ENCODE measurements around the gene TBCA. TPM values are rescaled to one million over a fixed set of nuclear protein-coding genes. Genes with fewer than 3 reads are reported as not detected.

Gene TBCA
- total and polyA plus RNA-seq, 9 of the 15 experiments (the other 6 are each of a cell fraction or from before 2014, with no cell fraction given), result 164 to 661 (median 334) TPM

GRCh38 chr5:77775790-77776553 lies at the start of gene TBCA (continued):
- no peak for TF ChIP-seq ZBTB5 (IDR thresholded peaks at IDR 0.05)
- peak; percentile 86 for TF ChIP-seq BHLHE40 (IDR thresholded peaks at IDR 0.05; ENCODE audit: low read length)
- no peak for TF ChIP-seq HOXB6 (CRISPR knock-in tag; IDR thresholded peaks at IDR 0.05; ENCODE audit: borderline replicate concordance)
- TF ChIP-seq HSF4 (CRISPR knock-in tag; IDR thresholded peaks at IDR 0.05; ENCODE audit: borderline replicate concordance), result no peak
- no peak for TF ChIP-seq NCOA1 (IDR thresholded peaks at IDR 0.05; ENCODE audit: low read depth)
- no peak for TF ChIP-seq GTF3C2 (IDR thresholded peaks at IDR 0.05; ENCODE audit: borderline replicate concordance, extremely low read depth, insufficient read length)
- TF ChIP-seq ZNF644 (tag; IDR thresholded peaks at IDR 0.05; ENCODE audit: low read depth), result peak; percentile 61
- no peak for TF ChIP-seq ZNF740 (CRISPR knock-in tag; IDR thresholded peaks at IDR 0.05)
- TF ChIP-seq ZNF740 (tag; IDR thresholded peaks at IDR 0.05), result no peak
- TF ChIP-seq ZNF445 (CRISPR knock-in tag; IDR thresholded peaks at IDR 0.05; ENCODE audit: low read depth), result no peak
- TF ChIP-seq FOS (IDR thresholded peaks at IDR 0.05; ENCODE audit: extremely low read depth, insufficient read length), result no peak
- TF ChIP-seq ZZZ3 (IDR thresholded peaks at IDR 0.05), result no peak
- no peak for TF ChIP-seq TCF7 (IDR thresholded peaks at IDR 0.05; ENCODE audit: borderline replicate concordance)
- no peak for TF ChIP-seq ZBED1 (IDR thresholded peaks at IDR 0.05)
- TF ChIP-seq CC2D1A (IDR thresholded peaks at IDR 0.05), result no peak
- TF ChIP-seq MYBL2 (IDR thresholded peaks at IDR 0.05; ENCODE audit: low read depth), result no peak
- TF ChIP-seq MYBL2 (CRISPR knock-in tag; IDR thresholded peaks at IDR 0.05; ENCODE audit: borderline replicate concordance), result no peak
- no peak for TF ChIP-seq ZNF133 (CRISPR knock-in tag; IDR thresholded peaks at IDR 0.05)
- no peak; the same call in 1 of the 2 replicates for TF ChIP-seq MBD2 (IDR thresholded peaks at IDR 0.05; ENCODE audit: borderline replicate concordance, low read depth)
- no peak for TF ChIP-seq SMAD1 (IDR thresholded peaks at IDR 0.05; ENCODE audit: low read depth, low read length, partially characterized antibody)
- 0 out of 2 replicates have a peak, but pooled peaks have one; percentile 35 for TF ChIP-seq GABPA (tag; conservative IDR thresholded peaks at IDR 0.05; ENCODE audit: low read depth)
- peak; percentile 86 for TF ChIP-seq GTF2E2 (tag; IDR thresholded peaks at IDR 0.05)
